Liver (tissue), 9 donors: Measurements from ENCODE around the gene PCBP1. TPM values are rescaled to one million over a fixed set of nuclear protein-coding genes. Genes with fewer than 3 reads are reported as not detected.
A peak's percentile ranks its signal among the peaks of the same experiment; 100 is the strongest.

ENCODE experiments used
- DNase-seq: peaks from one replicate; pipeline ENCODE4 v3.0.0-alpha.2; 2017; ENCODE audit warnings: low spot score
- H3K27ac ChIP-seq, 2 donors: one replicate each; pipeline ENCODE4 v1.7.0; 2013; ENCODE audit warnings: inconsistent platforms in 2 of 2, low read length in 2 of 2, control low read depth in 1 of 2, low read depth in 1 of 2, mild to moderate bottlenecking in 1 of 2
- H3K27me3 ChIP-seq, 4 donors: one replicate each; pipeline versions ENCODE4 v1.6.1 to v1.7.0; 2013; ENCODE audit warnings: low read length in 3 of 4, inconsistent platforms in 1 of 4, mild to moderate bottlenecking in 1 of 4, moderate library complexity in 1 of 4; ENCODE audit not compliant: control insufficient read depth in 4 of 4, insufficient read depth in 4 of 4
- H3K36me3 ChIP-seq, 4 donors: one replicate each; pipeline versions ENCODE4 v1.6.1 to v1.7.0; 2013; ENCODE audit warnings: low read length in 3 of 4, mild to moderate bottlenecking in 3 of 4, low read depth in 1 of 4, moderate library complexity in 1 of 4; ENCODE audit not compliant: control insufficient read depth in 4 of 4, insufficient read depth in 3 of 4
- H3K4me1 ChIP-seq, 4 donors: one replicate each; pipeline versions ENCODE4 v1.6.1 to v1.7.0; 2013; ENCODE audit warnings: low read length in 3 of 4, mild to moderate bottlenecking in 3 of 4, moderate library complexity in 1 of 4; ENCODE audit not compliant: control insufficient read depth in 4 of 4, insufficient read depth in 4 of 4
- H3K4me3 ChIP-seq, 3 donors: one replicate each; pipeline versions ENCODE4 v1.6.1 to v1.7.0; 2013; ENCODE audit warnings: low read length in 3 of 3, control low read depth in 1 of 3, low read depth in 1 of 3, mild to moderate bottlenecking in 1 of 3
- H3K9ac ChIP-seq, 2 donors: one replicate each; pipeline ENCODE4 v1.7.0; 2013; ENCODE audit warnings: low read length in 2 of 2, mild to moderate bottlenecking in 2 of 2, moderate library complexity in 2 of 2, control low read depth in 1 of 2, low read depth in 1 of 2
- H3K9me3 ChIP-seq, 4 donors: one replicate each; pipeline versions ENCODE4 v1.6.1 to v1.7.0; 2013; ENCODE audit warnings: low read length in 3 of 4; ENCODE audit not compliant: control insufficient read depth in 4 of 4
- EGR1 ChIP-seq, 2 donors: IDR thresholded peaks; 2 replicates each; pipeline ENCODE4 v1.6.1; 2016 to 2018; ENCODE audit warnings: antibody characterized with exemption in 2 of 2, low read depth in 2 of 2
- FOXA1 ChIP-seq: IDR thresholded peaks from 2 replicates; pipeline ENCODE4 v1.6.1; 2016; ENCODE audit warnings: antibody characterized with exemption
- FOXA2 ChIP-seq: IDR thresholded peaks from 2 replicates; pipeline ENCODE4 v1.6.1; 2016; ENCODE audit warnings: antibody characterized with exemption
- GABPA ChIP-seq, 2 donors: IDR thresholded peaks in 1 of 2; conservative IDR thresholded peaks in 1 of 2; 2 replicates each; pipeline ENCODE4 v1.6.1; 2016; ENCODE audit warnings: antibody characterized with exemption in 2 of 2, mild to moderate bottlenecking in 1 of 2, moderate library complexity in 1 of 2
- HNF4A ChIP-seq, 2 donors: conservative IDR thresholded peaks; 2 replicates each; pipeline ENCODE4 v1.6.1; 2016; ENCODE audit warnings: antibody characterized with exemption in 2 of 2, mild to moderate bottlenecking in 2 of 2
- HNF4G ChIP-seq: IDR thresholded peaks from 2 replicates; pipeline ENCODE4 v1.6.1; 2016; ENCODE audit warnings: antibody characterized with exemption
- JUND ChIP-seq, 2 donors: IDR thresholded peaks; 2 replicates each; pipeline ENCODE4 v1.6.1; 2016; ENCODE audit warnings: antibody characterized with exemption in 2 of 2
- NR2F2 ChIP-seq: IDR thresholded peaks from 2 replicates; pipeline ENCODE4 v1.6.1; 2016; ENCODE audit warnings: antibody characterized with exemption
- RAD21 ChIP-seq, 2 donors: IDR thresholded peaks; 2 replicates each; pipeline ENCODE4 v1.6.1; 2016; ENCODE audit warnings: antibody characterized with exemption in 2 of 2, mild to moderate bottlenecking in 2 of 2
- REST ChIP-seq: IDR thresholded peaks from 2 replicates; pipeline ENCODE4 v1.6.1; 2016; ENCODE audit warnings: antibody characterized with exemption, mild to moderate bottlenecking
- RXRA ChIP-seq, 2 donors: IDR thresholded peaks; 2 replicates each; pipeline ENCODE4 v1.6.1; 2017 to 2018; ENCODE audit warnings: antibody characterized with exemption in 2 of 2, mild to moderate bottlenecking in 1 of 2
- SP1 ChIP-seq: IDR thresholded peaks from 2 replicates; pipeline ENCODE4 v1.6.1; 2018; ENCODE audit warnings: antibody characterized with exemption, mild to moderate bottlenecking
- TAF1 ChIP-seq: conservative IDR thresholded peaks from 2 replicates; pipeline ENCODE4 v1.6.1; 2016; ENCODE audit warnings: antibody characterized with exemption, mild to moderate bottlenecking
- YY1 ChIP-seq: IDR thresholded peaks from 2 replicates; pipeline ENCODE4 v1.6.1; 2016; ENCODE audit warnings: antibody characterized with exemption, mild to moderate bottlenecking
- ZBTB33 ChIP-seq: IDR thresholded peaks from 2 replicates; pipeline ENCODE4 v1.6.1; 2016; ENCODE audit warnings: antibody characterized with exemption
- WGBS: extraction: QIAGEN DNeasy Blood & Tissue Kit; methylation state at CpG from one replicate; pipeline ENCODE4 v1.1.7; 2013; 5-methylcytosine and 5-hydroxymethylcytosine counted together
- polyA plus RNA-seq, 2 donors: library from polyadenylated mRNA; stranded (reverse) in 1 of 2; unstranded in 1 of 2; fragments of 200-250 nt in 1 of 2; fragments of >200 nt in 1 of 2; fragmentation: Nextera tagmentation in 1 of 2; extraction: Ambion mirVana in 1 of 2; gene quantifications; one replicate each; pipeline versions ENCODE4 v1.2.1 to v1.2.3, GENCODE V29; 2013 to 2015
- total RNA-seq, 2 donors: library from RNA; depleted of rRNA; stranded (reverse); fragments of >200 nt; gene quantifications; one replicate each; pipeline ENCODE4 v1.2.3, GENCODE V29; 2014
- TF ChIP-seq, protein P1 (sequence below): IDR thresholded peaks from 2 replicates; pipeline ENCODE4 v1.6.1; 2016; ENCODE audit warnings: antibody characterized with exemption
- TF ChIP-seq, protein P2 (sequence below): IDR thresholded peaks from 2 replicates; pipeline ENCODE4 v1.6.1; 2016; ENCODE audit warnings: antibody characterized with exemption
- TF ChIP-seq, protein P3 (sequence below): fragments of 150-350 bp; IDR thresholded peaks from 2 replicates; pipeline ENCODE4 v1.5.1; 2017; ENCODE audit warnings: improper control_type of control experiment, low read depth, low read length; ENCODE audit not compliant: missing input control
- donor health status: healthy.
- donor health status: healthy.
- donor health status: healthy.
- donor health status: healthy.
- donor health status: healthy.

PCBP1 gene
- total and polyA plus RNA-seq, 4 donors: 64.0 to 202 (median 87.9) TPM

GRCh38 chr2:70069049-70069448 is 18.2 kb upstream of the PCBP1 start:
- Histone ChIP-seq H3K27me3 (no peaks in the 10 kb centered on the region), H3K27ac (peak overlapping the region; percentile 94 to 95), H3K9ac (peak overlapping the region; percentile 25 to 86), H3K36me3 (peaks cover 0 to 20% (median 8%) of the 10 kb centered on the region in 4 donors), H3K4me3 (no peak overlapping the region), H3K9me3 (no peaks in the 10 kb centered on the region), H3K4me1 (peaks cover 0 to 27% (median 8%) of the 10 kb centered on the region in 4 donors)
- TF ChIP-seq RAD21 (IDR thresholded peaks at IDR 0.05) (peak; percentile 60 to 64), FOXA2 (peak; percentile 82), GABPA (IDR thresholded peaks at IDR 0.05 in 1 of 2, conservative IDR thresholded peaks at IDR 0.05 in 1 of 2) (peak in 1 of 2 donors; percentile 44), TAF1 (peak; percentile 34), JUND (IDR thresholded peaks at IDR 0.05) (peak in 1 of 2 donors; percentile 82), REST (peak; percentile 77), NR2F2 (peak; percentile 34), RXRA (IDR thresholded peaks at IDR 0.05) (peak; percentile 92), SP1 (peak; percentile 95), HNF4A (conservative IDR thresholded peaks at IDR 0.05) (peak; percentile 96 to 98), YY1 (peak; percentile 61), EGR1 (IDR thresholded peaks at IDR 0.05; ENCODE audit: low read depth in 2 of 2) (peak in 1 of 2 donors; percentile 14), FOXA1 (peak; percentile 93), HNF4G (peak; percentile 76), ZBTB33 (peak; percentile 73)
- TF ChIP-seq, protein P1, sequence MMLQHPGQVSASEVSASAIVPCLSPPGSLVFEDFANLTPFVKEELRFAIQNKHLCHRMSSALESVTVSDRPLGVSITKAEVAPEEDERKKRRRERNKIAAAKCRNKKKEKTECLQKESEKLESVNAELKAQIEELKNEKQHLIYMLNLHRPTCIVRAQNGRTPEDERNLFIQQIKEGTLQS: no peak
- TF ChIP-seq, protein P2, sequence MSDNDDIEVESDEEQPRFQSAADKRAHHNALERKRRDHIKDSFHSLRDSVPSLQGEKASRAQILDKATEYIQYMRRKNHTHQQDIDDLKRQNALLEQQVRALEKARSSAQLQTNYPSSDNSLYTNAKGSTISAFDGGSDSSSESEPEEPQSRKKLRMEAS: peak; percentile 88
- TF ChIP-seq, protein P3, sequence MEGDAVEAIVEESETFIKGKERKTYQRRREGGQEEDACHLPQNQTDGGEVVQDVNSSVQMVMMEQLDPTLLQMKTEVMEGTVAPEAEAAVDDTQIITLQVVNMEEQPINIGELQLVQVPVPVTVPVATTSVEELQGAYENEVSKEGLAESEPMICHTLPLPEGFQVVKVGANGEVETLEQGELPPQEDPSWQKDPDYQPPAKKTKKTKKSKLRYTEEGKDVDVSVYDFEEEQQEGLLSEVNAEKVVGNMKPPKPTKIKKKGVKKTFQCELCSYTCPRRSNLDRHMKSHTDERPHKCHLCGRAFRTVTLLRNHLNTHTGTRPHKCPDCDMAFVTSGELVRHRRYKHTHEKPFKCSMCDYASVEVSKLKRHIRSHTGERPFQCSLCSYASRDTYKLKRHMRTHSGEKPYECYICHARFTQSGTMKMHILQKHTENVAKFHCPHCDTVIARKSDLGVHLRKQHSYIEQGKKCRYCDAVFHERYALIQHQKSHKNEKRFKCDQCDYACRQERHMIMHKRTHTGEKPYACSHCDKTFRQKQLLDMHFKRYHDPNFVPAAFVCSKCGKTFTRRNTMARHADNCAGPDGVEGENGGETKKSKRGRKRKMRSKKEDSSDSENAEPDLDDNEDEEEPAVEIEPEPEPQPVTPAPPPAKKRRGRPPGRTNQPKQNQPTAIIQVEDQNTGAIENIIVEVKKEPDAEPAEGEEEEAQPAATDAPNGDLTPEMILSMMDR: no peak
- no peak for DNase-seq
- 27% methylated on average over 3 of the region's 3 CpGs for WGBS
